ENCODE measurements around the gene ZNF80. TPM values are rescaled to one million over a fixed set of nuclear protein-coding genes. Genes with fewer than 3 reads are reported as not detected.

The ZNF80 gene
- polyA plus RNA-seq, 3 donors = not detected

DNA sequence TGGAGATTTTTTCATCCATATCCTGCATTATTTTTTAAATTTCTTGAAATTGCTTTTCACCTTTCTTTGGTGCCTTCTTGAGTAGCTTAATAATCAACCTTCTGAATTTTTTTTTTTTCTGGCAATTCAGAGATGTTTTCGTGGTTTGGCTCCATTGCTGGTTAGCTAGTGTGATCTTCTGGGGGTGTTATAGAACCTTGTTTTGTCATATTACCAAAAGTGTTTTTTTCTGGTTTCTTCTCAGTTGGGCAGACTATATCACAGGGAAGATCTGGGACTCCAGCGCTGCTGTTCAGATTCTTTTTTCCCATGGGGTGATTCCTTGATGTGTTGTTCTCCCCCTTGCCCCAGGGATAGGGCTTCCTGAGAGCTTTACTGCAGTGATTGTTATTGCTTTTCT, 32.6 kb upstream of the ZNF80 start:
- Histone ChIP-seq H3K36me3 (replicated peaks in 1 of 2; ENCODE audit: control insufficient read depth in 1 of 2, insufficient read depth in 2 of 2, low read length in 2 of 2) (no peaks in the 10 kb centered on the region), H3K4me1 (ENCODE audit: control insufficient read depth in 1 of 2, insufficient read depth in 2 of 2, low read length in 2 of 2) (no peaks in the 10 kb centered on the region), H4K20me1 (ENCODE audit: insufficient read depth, low read length) (no peaks in the 10 kb centered on the region), H2AFZ (ENCODE audit: insufficient read depth, low read depth, low read length, poor library complexity, severe bottlenecking) (no peak overlapping the region), H3K79me2 (ENCODE audit: insufficient read depth, low read length) (no peaks in the 10 kb centered on the region), H3K4me2 (replicated peaks; ENCODE audit: extremely low read depth, low read length, poor library complexity, severe bottlenecking) (no peak overlapping the region), H3K9me3 (replicated peaks in 1 of 2; ENCODE audit: control insufficient read depth in 1 of 2, insufficient read depth in 1 of 2, low read length in 2 of 2) (peaks cover 3 to 18% of the 10 kb centered on the region in 2 donors), H3K27ac (ENCODE audit: low read depth in 1 of 2, low read length in 2 of 2) (no peak overlapping the region), H3K4me3 (replicated peaks in 1 of 3; ENCODE audit: low read depth in 2 of 3, low read length in 3 of 3) (no peak overlapping the region), H3K9ac (ENCODE audit: insufficient read depth, low read length, poor library complexity, severe bottlenecking) (no peak overlapping the region), H3K27me3 (ENCODE audit: control insufficient read depth in 2 of 2, insufficient read depth in 2 of 2, low read length in 2 of 2) (no peaks in the 10 kb centered on the region)
- H3K4me3 Mint-ChIP-seq = no peak overlapping the region
- H3K36me3 Mint-ChIP-seq = no peaks in the 10 kb centered on the region
- DNase-seq = no peak
- peaks cover 6 to 26% (median 11%) of the 10 kb centered on the region in 7 donors for H3K9me3 Mint-ChIP-seq
- no peak overlapping the region for H3K27ac Mint-ChIP-seq
- H3K27me3 Mint-ChIP-seq (ENCODE audit: low read depth in 3 of 3) = peaks cover 0 to 2% (median 2%) of the 10 kb centered on the region in 3 donors
- no peaks in the 10 kb centered on the region for H3K4me1 Mint-ChIP-seq
- intact Hi-C loops (cut with micrococcal nuclease) = no loop called here
- WGBS (ENCODE audit: insufficient coverage) = no CpG with 5 or more reads among the region's 2 CpGs
- TF ChIP-seq CTCF (IDR thresholded peaks at IDR 0.05) = no peak

DNA sequence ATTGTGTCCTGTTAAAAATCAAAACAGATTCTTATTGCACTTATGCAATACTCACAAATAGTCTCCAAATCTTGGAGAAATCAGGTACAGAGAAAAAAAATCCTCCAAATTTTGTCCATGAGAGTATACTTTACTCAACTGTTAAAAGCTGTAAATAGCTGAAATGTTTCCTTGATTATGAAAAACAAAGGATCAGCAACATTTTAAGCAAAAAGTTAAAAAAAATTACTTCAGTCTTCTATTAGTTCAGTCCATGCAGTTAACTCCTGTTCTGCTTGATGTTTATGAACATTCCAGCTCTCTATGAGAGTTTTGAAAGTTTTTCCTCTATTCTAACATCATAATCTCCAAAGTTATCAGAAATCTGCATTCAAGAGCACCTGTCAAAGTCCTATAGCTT, 22.8 kb upstream of the ZNF80 start:
- no peak for DNase-seq
- Histone ChIP-seq H3K4me3 (replicated peaks in 1 of 3; ENCODE audit: low read depth in 2 of 3, low read length in 3 of 3) (no peak overlapping the region), H4K20me1 (ENCODE audit: insufficient read depth, low read length) (no peaks in the 10 kb centered on the region), H2AFZ (ENCODE audit: insufficient read depth, low read depth, low read length, poor library complexity, severe bottlenecking) (no peak overlapping the region), H3K27me3 (ENCODE audit: control insufficient read depth in 2 of 2, insufficient read depth in 2 of 2, low read length in 2 of 2) (no peaks in the 10 kb centered on the region), H3K9ac (ENCODE audit: insufficient read depth, low read length, poor library complexity, severe bottlenecking) (no peak overlapping the region), H3K79me2 (ENCODE audit: insufficient read depth, low read length) (no peaks in the 10 kb centered on the region), H3K4me2 (replicated peaks; ENCODE audit: extremely low read depth, low read length, poor library complexity, severe bottlenecking) (no peak overlapping the region), H3K9me3 (replicated peaks in 1 of 2; ENCODE audit: control insufficient read depth in 1 of 2, insufficient read depth in 1 of 2, low read length in 2 of 2) (no peaks in the 10 kb centered on the region), H3K4me1 (ENCODE audit: control insufficient read depth in 1 of 2, insufficient read depth in 2 of 2, low read length in 2 of 2) (no peaks in the 10 kb centered on the region), H3K36me3 (replicated peaks in 1 of 2; ENCODE audit: control insufficient read depth in 1 of 2, insufficient read depth in 2 of 2, low read length in 2 of 2) (no peaks in the 10 kb centered on the region), H3K27ac (ENCODE audit: low read depth in 1 of 2, low read length in 2 of 2) (no peak overlapping the region)
- no peak for TF ChIP-seq CTCF (IDR thresholded peaks at IDR 0.05)
- Mint-ChIP-seq H3K4me3 (no peak overlapping the region), H3K36me3 (no peaks in the 10 kb centered on the region), H3K27ac (no peak overlapping the region), H3K4me1 (no peaks in the 10 kb centered on the region), H3K9me3 (peaks cover 4 to 14% (median 7%) of the 10 kb centered on the region in 7 donors), H3K27me3 (ENCODE audit: low read depth in 3 of 3) (peaks cover 0 to 3% (median 0%) of the 10 kb centered on the region in 3 donors)
- intact Hi-C loops (cut with micrococcal nuclease) = no loop called here

All from CD14-positive monocyte (primary cell).